ENCODE data around the gene EEA1. TPM values are rescaled to one million over a fixed set of nuclear protein-coding genes. Genes with fewer than 3 reads are reported as not detected.

The EEA1 gene
- polyA plus RNA-seq, 1 donor from 2014 or later = 5.6 TPM

GRCh38 chr12:92810370-92810769, 118.7 kb downstream of the EEA1 start:
- Histone ChIP-seq H3K79me2 (replicated peaks; ENCODE audit: insufficient read depth, low read length) (no peaks in the 10 kb centered on the region), H3K4me3 (ENCODE audit: low read length) (no peak overlapping the region), H3K36me3 (ENCODE audit: insufficient read depth, low read length) (peaks cover 4% of the 10 kb centered on the region), H3K4me2 (ENCODE audit: low read length) (no peak overlapping the region), H3K27me3 (ENCODE audit: insufficient read depth, low read depth, low read length) (no peaks in the 10 kb centered on the region), H3F3A (ENCODE audit: insufficient read depth, low read length, poor library complexity, severe bottlenecking) (no peaks in the 10 kb centered on the region), H3K27ac (ENCODE audit: low read length) (no peak overlapping the region), H3K9ac (ENCODE audit: low read length) (no peak overlapping the region), H2AFZ (ENCODE audit: low read depth, low read length) (no peak overlapping the region), H3K9me2 (ENCODE audit: insufficient read depth, low read length) (no peaks in the 10 kb centered on the region), H3K9me3 (ENCODE audit: low read length) (no peaks in the 10 kb centered on the region), H4K20me1 (ENCODE audit: insufficient read depth) (no peaks in the 10 kb centered on the region)
- TF ChIP-seq REST (IDR thresholded peaks at IDR 0.05; ENCODE audit: borderline replicate concordance) (no peak), MXI1 (conservative IDR thresholded peaks at IDR 0.05; ENCODE audit: poor library complexity, severe bottlenecking) (no peak), EP300 (conservative IDR thresholded peaks at IDR 0.05; ENCODE audit: poor library complexity, severe bottlenecking) (no peak), CTCF (IDR thresholded peaks at IDR 0.05; ENCODE audit: poor library complexity, severe bottlenecking) (no peak), POLR2AphosphoS5 (IDR thresholded peaks at IDR 0.05) (no peak), TAF1 (IDR thresholded peaks at IDR 0.05; ENCODE audit: low read depth) (no peak)

- Histone ChIP-seq H3K27me3 (ENCODE audit: insufficient read depth, low read depth, low read length) (no peaks in the 10 kb centered on the region), H3K4me2 (ENCODE audit: low read length) (no peak overlapping the region), H3K79me2 (replicated peaks; ENCODE audit: insufficient read depth, low read length) (no peaks in the 10 kb centered on the region), H3K4me3 (ENCODE audit: low read length) (no peak overlapping the region), H3F3A (ENCODE audit: insufficient read depth, low read length, poor library complexity, severe bottlenecking) (no peaks in the 10 kb centered on the region), H4K20me1 (ENCODE audit: insufficient read depth) (no peaks in the 10 kb centered on the region), H3K36me3 (ENCODE audit: insufficient read depth, low read length) (peaks cover 4% of the 10 kb centered on the region), H3K27ac (ENCODE audit: low read length) (no peak overlapping the region), H3K9ac (ENCODE audit: low read length) (no peak overlapping the region), H3K9me2 (ENCODE audit: insufficient read depth, low read length) (no peaks in the 10 kb centered on the region), H2AFZ (ENCODE audit: low read depth, low read length) (no peak overlapping the region), H3K9me3 (ENCODE audit: low read length) (no peaks in the 10 kb centered on the region)
- TF ChIP-seq EZH2 (IDR thresholded peaks at IDR 0.05; ENCODE audit: borderline replicate concordance, insufficient read depth, low read length, poor library complexity, severe bottlenecking) (no peak), MXI1 (conservative IDR thresholded peaks at IDR 0.05; ENCODE audit: poor library complexity, severe bottlenecking) (no peak), TAF1 (IDR thresholded peaks at IDR 0.05; ENCODE audit: low read depth) (no peak), RAD21 (conservative IDR thresholded peaks at IDR 0.05) (no peak), POLR2AphosphoS5 (IDR thresholded peaks at IDR 0.05) (no peak), SMC3 (conservative IDR thresholded peaks at IDR 0.05; ENCODE audit: poor library complexity) (no peak), REST (IDR thresholded peaks at IDR 0.05; ENCODE audit: borderline replicate concordance) (no peak), CTCF (IDR thresholded peaks at IDR 0.05; ENCODE audit: poor library complexity, severe bottlenecking) (no peak), EP300 (conservative IDR thresholded peaks at IDR 0.05; ENCODE audit: poor library complexity, severe bottlenecking) (no peak)
These were observed 125.2 kb downstream of the EEA1 start for GRCh38 chr12:92803903-92804302.

Data from neural cell (in vitro differentiated cells).